Lung (tissue), 12 donors: ENCODE results near the gene ARHGAP19. TPM values are rescaled to one million over a fixed set of nuclear protein-coding genes. Genes with fewer than 3 reads are reported as not detected.

ENCODE experiments used
- ATAC-seq: fragments of 200-7000 bp; cut with Tn5 transposase; one replicate; pipeline ENCODE4 v1.9.1; 2020; ENCODE audit warnings: moderate number of reproducible peaks; ENCODE audit not compliant: insufficient read depth, low FRiP score
- DNase-seq, 3 donors: peaks; one replicate each; pipeline ENCODE4 v3.0.0-alpha.2; 2013 to 2017
- H3K27ac ChIP-seq, 2 donors: one replicate each; pipeline ENCODE4 v1.5.1; 2013; ENCODE audit warnings: mild to moderate bottlenecking in 2 of 2, moderate library complexity in 2 of 2, control low read depth in 1 of 2, inconsistent platforms in 1 of 2, low read depth in 1 of 2, low read length in 1 of 2
- H3K27me3 ChIP-seq, 3 donors: one replicate each; pipeline ENCODE4 v1.5.1; 2013; ENCODE audit warnings: low read length in 2 of 3; ENCODE audit not compliant: control insufficient read depth in 3 of 3, insufficient read depth in 3 of 3
- H3K36me3 ChIP-seq, 4 donors: one replicate each; pipeline ENCODE4 v1.5.1; 2013; ENCODE audit warnings: low read length in 4 of 4, mild to moderate bottlenecking in 1 of 4, moderate library complexity in 1 of 4; ENCODE audit not compliant: control insufficient read depth in 4 of 4, insufficient read depth in 4 of 4
- H3K4me1 ChIP-seq, 5 donors: one replicate each; pipeline ENCODE4 v1.5.1; 2013; ENCODE audit warnings: low read length in 5 of 5, mild to moderate bottlenecking in 2 of 5, moderate library complexity in 1 of 5; ENCODE audit not compliant: control insufficient read depth in 5 of 5, insufficient read depth in 5 of 5
- H3K4me3 ChIP-seq: one replicate; pipeline ENCODE4 v1.5.1; 2013; ENCODE audit warnings: mild to moderate bottlenecking, control low read depth, moderate library complexity
- H3K9ac ChIP-seq, 2 donors: one replicate each; pipeline ENCODE4 v1.5.1; 2013; ENCODE audit warnings: low read length in 2 of 2, control low read depth in 1 of 2; ENCODE audit not compliant: insufficient read depth in 1 of 2
- H3K9me3 ChIP-seq, 4 donors: one replicate each; pipeline ENCODE4 v1.5.1; 2013; ENCODE audit warnings: low read length in 3 of 4, mild to moderate bottlenecking in 1 of 4, moderate library complexity in 1 of 4; ENCODE audit not compliant: control insufficient read depth in 4 of 4, insufficient read depth in 3 of 4
- CTCF ChIP-seq: IDR thresholded peaks from 2 replicates; pipeline ENCODE4 v1.5.1; 2012; ENCODE audit warnings: mild to moderate bottlenecking; ENCODE audit errors: control extremely low read depth, extremely low read depth
- WGBS, 2 donors: extraction: QIAGEN DNeasy Blood & Tissue Kit; methylation state at CpG; one replicate each; pipeline ENCODE4 v1.1.7; 2013; 5-methylcytosine and 5-hydroxymethylcytosine counted together
- polyA plus RNA-seq, 2 donors: library from polyadenylated mRNA; stranded (reverse); fragments of 200-250 nt; gene quantifications; one replicate each; pipeline ENCODE4 v1.2.1, GENCODE V29; 2013
- total RNA-seq, 2 donors: library from RNA; depleted of rRNA in 1 of 2; stranded (reverse); fragments of >200 nt in 1 of 2; gene quantifications; one replicate each; pipeline ENCODE4 v1.2.1, GENCODE V29; 2014 to 2021
- donor health status: control.
- donor health status: control.
- donor health status: Bipolar disorder and iron deficiency.
- donor health status: healthy.
- donor health status: DM: yes; HTN: yes; CAD: no.

The ARHGAP19 gene
- total and polyA plus RNA-seq, 4 donors: 1.9 to 20.4 (median 8.5) TPM

DNA sequence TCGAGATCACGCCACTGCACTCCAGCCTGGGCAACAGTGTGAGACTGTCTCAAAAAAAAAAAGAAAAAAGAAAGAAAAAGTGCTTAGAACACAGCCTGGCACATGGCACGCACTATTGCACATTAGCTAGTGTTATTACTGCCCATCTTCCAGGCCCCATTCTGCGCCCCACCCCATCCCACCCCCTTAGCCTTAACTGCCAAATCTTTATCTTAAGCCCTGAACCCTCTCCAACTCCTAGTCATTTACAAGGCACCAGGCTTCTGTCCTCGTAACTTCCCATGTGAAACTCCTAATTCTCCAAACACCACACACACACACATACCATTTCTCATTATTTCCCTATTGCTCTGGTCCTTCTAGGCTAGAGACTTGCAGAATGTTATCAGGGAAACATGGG is 37.3 kb upstream of the ARHGAP19 start:
- H3K27ac ChIP-seq: no peak overlapping the region
- H3K9ac ChIP-seq: no peak overlapping the region
- peak in 1 of 3 donors; percentile 23 for DNase-seq
- no peaks in the 10 kb centered on the region for H3K9me3 ChIP-seq
- TF ChIP-seq CTCF: no peak
- peaks cover 0 to 7% (median 0%) of the 10 kb centered on the region in 4 donors for H3K36me3 ChIP-seq
- no peak for ATAC-seq
- H3K27me3 ChIP-seq: no peaks in the 10 kb centered on the region
- WGBS, 2 donors: 91 to 92% methylated on average over 5 of the region's 5 CpGs
- no peak overlapping the region for H3K4me3 ChIP-seq
- peaks cover 0 to 33% (median 12%) of the 10 kb centered on the region in 5 donors for H3K4me1 ChIP-seq

DNA sequence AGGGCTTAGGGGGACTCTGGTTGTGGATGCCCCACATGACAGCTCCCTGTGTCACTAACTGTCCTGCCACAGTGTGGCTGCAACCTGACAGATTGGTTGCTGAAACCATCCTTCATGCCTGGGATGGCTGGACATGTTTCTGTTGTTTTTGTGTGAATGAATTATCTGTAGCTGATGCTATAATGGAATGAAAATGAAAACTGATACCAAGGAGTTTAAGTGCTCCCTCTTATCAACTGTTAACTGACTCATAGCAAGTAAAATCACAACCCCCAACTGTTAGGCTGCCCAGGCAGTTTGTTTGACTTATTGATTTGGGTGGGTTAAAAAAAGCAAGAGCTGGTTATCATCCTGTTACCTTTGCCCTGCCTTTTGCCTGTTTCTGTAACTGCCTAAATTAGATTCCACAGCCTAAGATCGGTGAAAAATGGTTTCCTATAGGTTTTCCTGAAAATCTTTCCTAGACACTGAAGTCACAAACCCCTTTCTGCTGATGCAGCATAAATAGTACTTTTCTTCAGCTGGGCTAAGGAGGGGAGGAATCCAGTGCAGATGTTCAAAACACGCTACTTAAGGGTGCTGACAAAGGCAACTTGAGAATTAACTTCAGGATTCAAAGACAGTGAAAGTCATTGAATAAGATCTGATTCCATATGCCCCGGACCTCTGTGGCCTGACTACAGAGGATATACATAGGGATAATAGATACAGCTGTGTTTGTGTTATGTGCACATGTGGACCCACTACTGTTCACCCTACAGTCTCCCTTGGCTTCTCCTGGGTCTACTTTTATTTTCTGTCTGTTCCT is 36.4 kb upstream of the ARHGAP19 start:
- H3K4me1 ChIP-seq: peaks cover 0 to 31% (median 12%) of the 10 kb centered on the region in 5 donors
- 88 to 92% methylated on average over 3 of the region's 3 CpGs for WGBS, 2 donors
- peak overlapping the region in 1 of 2 donors; percentile 38 for H3K9ac ChIP-seq
- H3K9me3 ChIP-seq: no peaks in the 10 kb centered on the region
- H3K27ac ChIP-seq: peak overlapping the region in 1 of 2 donors; percentile 66
- H3K36me3 ChIP-seq: peaks cover 0 to 7% (median 0%) of the 10 kb centered on the region in 4 donors
- peak in 1 of 3 donors; percentile 25 for DNase-seq
- TF ChIP-seq CTCF: no peak
- H3K27me3 ChIP-seq: no peaks in the 10 kb centered on the region
- no peak overlapping the region for H3K4me3 ChIP-seq
- ATAC-seq: no peak

GRCh38 chr10:97327348-97328294 is 35.2 kb upstream of the ARHGAP19 start:
- H3K4me1 ChIP-seq: peaks cover 0 to 22% (median 12%) of the 10 kb centered on the region in 5 donors
- H3K9ac ChIP-seq: no peak overlapping the region
- no peak for TF ChIP-seq CTCF
- ATAC-seq (peak; percentile 70), DNase-seq (peak in 2 of 3 donors; percentile 8 to 24)
- 62 to 68% methylated on average over 7 of the region's 7 CpGs for WGBS, 2 donors
- peaks cover 0 to 7% (median 0%) of the 10 kb centered on the region in 4 donors for H3K36me3 ChIP-seq
- peak overlapping the region in 1 of 2 donors; percentile 71 for H3K27ac ChIP-seq
- H3K27me3 ChIP-seq: no peaks in the 10 kb centered on the region
- no peak overlapping the region for H3K4me3 ChIP-seq
- no peaks in the 10 kb centered on the region for H3K9me3 ChIP-seq
